Measurements from ENCODE around the gene CENPT. TPM values are rescaled to one million over a fixed set of nuclear protein-coding genes. Genes with fewer than 3 reads are reported as not detected.

Gene CENPT
- total and polyA plus RNA-seq, 2 of the 8 experiments (the other 6 are each of a cell fraction or from before 2014, with no cell fraction given): 42.4 to 53.4 TPM

DNA sequence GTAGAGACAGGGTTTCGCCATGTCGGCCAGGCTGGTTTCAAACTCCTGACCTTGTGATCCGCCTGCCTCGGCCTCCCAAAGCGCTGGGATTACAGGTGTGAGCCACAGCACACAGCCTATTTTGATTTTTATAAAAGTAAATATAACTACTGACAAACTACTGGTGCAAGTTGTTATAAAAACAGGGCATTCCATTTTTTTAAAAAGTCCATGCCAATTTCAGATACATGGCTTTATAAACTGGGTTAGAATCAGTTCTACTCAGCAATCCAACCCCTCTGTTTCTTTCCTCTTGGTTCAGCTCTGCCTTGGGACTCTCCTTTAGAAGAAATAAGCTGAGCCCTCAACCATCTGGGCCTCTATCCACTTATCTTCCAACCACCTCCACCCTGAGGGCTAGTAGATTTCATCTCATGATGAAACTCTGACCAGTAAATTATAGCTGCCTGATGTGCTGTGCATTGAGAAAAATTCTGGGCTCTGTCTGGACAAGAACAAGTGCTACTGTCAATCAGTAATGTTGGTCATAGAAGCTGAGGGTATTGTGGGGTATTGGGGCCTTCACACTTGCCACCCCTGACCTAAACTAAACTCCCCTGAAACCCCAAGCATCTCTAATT lies 51.3 kb downstream of the CENPT start:
- H3K4me1 ChIP-seq (replicated peaks in 1 of 4; ENCODE audit: control insufficient read depth in 3 of 4, insufficient read depth in 4 of 4, low read length in 3 of 4): no peaks in the 10 kb centered on the region
- H3K9me3 ChIP-seq (ENCODE audit: insufficient read depth in 2 of 2, low read depth in 1 of 2, low read length in 1 of 2): no peaks in the 10 kb centered on the region
- H2BK5ac ChIP-seq (ENCODE audit: low read depth, low read length): no peak overlapping the region
- WGBS, 2 experiments (ENCODE audit: extremely low coverage in 1 of 2, insufficient coverage in 1 of 2, insufficient read length in 1 of 2, insufficient replicate concordance in 2 of 2, low coverage in 1 of 2, low lambda C conversion rate in 2 of 2, missing lambda C conversion rate in 1 of 2): 92% methylated on average over 5 of the region's 5 CpGs; no CpG with 5 or more reads in 1 of the 2 experiments
- H3K56ac ChIP-seq (replicated peaks; ENCODE audit: insufficient read length, low read depth, low read length): no peak overlapping the region
- DNase-seq (ENCODE audit: low read depth in 1 of 2, low spot score in 2 of 2) (no peak), FAIRE-seq (no peak)
- H3K79me1 ChIP-seq (ENCODE audit: low read depth, low read length): peaks cover 5% of the 10 kb centered on the region
- POLR2A ChIA-PET (ENCODE audit: partially characterized antibody): no interaction called here
- H2BK20ac ChIP-seq (ENCODE audit: low read length): no peak overlapping the region
- H4K91ac ChIP-seq (replicated peaks; ENCODE audit: insufficient read length, low read length): no peak overlapping the region
- no peak overlapping the region for H2BK12ac ChIP-seq (ENCODE audit: low read depth, low read length)
- no peak overlapping the region for H2AK5ac ChIP-seq (ENCODE audit: low read depth, low read length)
- H3K4me3 ChIP-seq (ENCODE audit: extremely low read depth in 1 of 4, insufficient read depth in 2 of 4, low read depth in 3 of 4, low read length in 4 of 4): no peak overlapping the region
- H3K27ac ChIP-seq (ENCODE audit: low read depth, low read length): no peak overlapping the region
- peaks cover 0 to 3% (median 0%) of the 10 kb centered on the region in 4 experiments; a peak in 1 of 8 replicates for H3K36me3 ChIP-seq (ENCODE audit: control insufficient read depth in 2 of 4, insufficient read depth in 4 of 4, low read length in 3 of 4)
- no peaks in the 10 kb centered on the region for H3K27me3 ChIP-seq (replicated peaks in 1 of 4; ENCODE audit: control insufficient read depth in 3 of 4, extremely low read depth in 1 of 4, insufficient read depth in 3 of 4, low read length in 3 of 4)
- H3K9ac ChIP-seq (replicated peaks in 1 of 4; ENCODE audit: extremely low read depth in 1 of 4, low read depth in 3 of 4, low read length in 3 of 4): no peak overlapping the region
- no peak overlapping the region for H3K4me2 ChIP-seq (ENCODE audit: insufficient read depth in 1 of 2, low read depth in 2 of 2, low read length in 2 of 2)
- H3K18ac ChIP-seq (ENCODE audit: extremely low read depth, low read length): no peak overlapping the region
- CTCF ChIA-PET (ENCODE audit: partially characterized antibody): interaction anchor here (0.6 to 1.8 kb wide), 5 partner anchors 21 to 311 kb away, joined by 3 to 7 read pairs (median 3); no protein-coding TSS in a partner anchor
- no peak overlapping the region for H3K14ac ChIP-seq (ENCODE audit: insufficient read length)
- H3K23me2 ChIP-seq (ENCODE audit: low read depth, low read length): no peaks in the 10 kb centered on the region
- H2AFZ ChIP-seq (ENCODE audit: low read length): no peak overlapping the region
- peaks cover 0 to 12% of the 10 kb centered on the region in 2 experiments; a peak in 2 of 4 replicates for H3K79me2 ChIP-seq (ENCODE audit: control insufficient read depth in 1 of 2, insufficient read depth in 2 of 2, low read length in 2 of 2)
- no peak overlapping the region for H4K8ac ChIP-seq (ENCODE audit: extremely low read depth, insufficient read depth, low read length)
- peaks cover 3 to 13% of the 10 kb centered on the region in 2 experiments for H4K20me1 ChIP-seq (replicated peaks in 1 of 2; ENCODE audit: control insufficient read depth in 1 of 2, insufficient read depth in 2 of 2, low read length in 2 of 2)
- H2BK15ac ChIP-seq (ENCODE audit: low read length): no peak overlapping the region
- no peak overlapping the region for H2BK120ac ChIP-seq (replicated peaks; ENCODE audit: low read depth, low read length)
- no peak overlapping the region for H3K4ac ChIP-seq (replicated peaks; ENCODE audit: insufficient read length, low read depth, low read length)
- no peak overlapping the region for H3K23ac ChIP-seq (ENCODE audit: insufficient read length)
- H4K5ac ChIP-seq (ENCODE audit: insufficient read length, low read depth, low read length): no peak overlapping the region
